Measurements from ENCODE around the gene AOX1.

DNA sequence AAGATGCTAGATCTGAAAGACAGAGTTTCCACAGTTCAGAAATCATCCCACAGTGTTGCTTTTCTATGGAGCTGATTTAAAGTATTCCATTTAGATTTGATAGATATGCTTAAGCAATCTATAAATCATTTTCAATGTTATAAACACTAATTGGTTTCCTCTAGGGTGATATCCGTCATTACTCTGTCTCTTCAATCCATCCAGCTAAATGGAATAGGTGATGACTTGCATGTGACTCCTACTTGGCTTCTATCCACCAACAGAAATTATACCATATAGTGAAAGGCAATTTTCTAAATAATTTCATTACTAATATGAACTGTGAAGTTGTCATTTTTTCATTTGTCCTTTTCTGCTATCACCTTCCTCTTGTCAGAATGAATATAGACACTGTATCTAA, 84.9 kb downstream of the AOX1 start:
- TF ChIP-seq, protein P1, sequence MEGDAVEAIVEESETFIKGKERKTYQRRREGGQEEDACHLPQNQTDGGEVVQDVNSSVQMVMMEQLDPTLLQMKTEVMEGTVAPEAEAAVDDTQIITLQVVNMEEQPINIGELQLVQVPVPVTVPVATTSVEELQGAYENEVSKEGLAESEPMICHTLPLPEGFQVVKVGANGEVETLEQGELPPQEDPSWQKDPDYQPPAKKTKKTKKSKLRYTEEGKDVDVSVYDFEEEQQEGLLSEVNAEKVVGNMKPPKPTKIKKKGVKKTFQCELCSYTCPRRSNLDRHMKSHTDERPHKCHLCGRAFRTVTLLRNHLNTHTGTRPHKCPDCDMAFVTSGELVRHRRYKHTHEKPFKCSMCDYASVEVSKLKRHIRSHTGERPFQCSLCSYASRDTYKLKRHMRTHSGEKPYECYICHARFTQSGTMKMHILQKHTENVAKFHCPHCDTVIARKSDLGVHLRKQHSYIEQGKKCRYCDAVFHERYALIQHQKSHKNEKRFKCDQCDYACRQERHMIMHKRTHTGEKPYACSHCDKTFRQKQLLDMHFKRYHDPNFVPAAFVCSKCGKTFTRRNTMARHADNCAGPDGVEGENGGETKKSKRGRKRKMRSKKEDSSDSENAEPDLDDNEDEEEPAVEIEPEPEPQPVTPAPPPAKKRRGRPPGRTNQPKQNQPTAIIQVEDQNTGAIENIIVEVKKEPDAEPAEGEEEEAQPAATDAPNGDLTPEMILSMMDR (conservative IDR thresholded peaks at IDR 0.05; ENCODE audit: low read length): no peak
- no peak for TF ChIP-seq EZH2phosphoT487 (IDR thresholded peaks at IDR 0.05; ENCODE audit: borderline replicate concordance)

Data from Loucy (cell line).